Memory B cell (primary cell): ENCODE results near the gene RNF144A.
"Not testable (repeated sequence)": the region's sequence is repeated elsewhere in the genome, so short reads cannot be mapped to it uniquely, and the experiment has no call there.

Experiments
- ATAC-seq: fragments of 150-1000 bp; cut with Tn5 transposase; 2 replicates; pipeline ENCODE4 v1.10.0; 2021; ENCODE audit warnings: low read depth, mild to moderate bottlenecking, moderate library complexity
- DNase-seq, 2 donors: peaks; one replicate each; pipeline ENCODE4 v3.0.0; 2022; ENCODE audit warnings: low spot score in 2 of 2
- H3K27ac Mint-ChIP-seq: one replicate; pipeline ENCODE4 v1.8.0; 2022; ENCODE audit warnings: mild to moderate bottlenecking, moderate library complexity, mixed read lengths
- H3K27me3 Mint-ChIP-seq: one replicate; pipeline ENCODE4 v1.8.0; 2022; ENCODE audit warnings: mixed read lengths
- H3K36me3 Mint-ChIP-seq: one replicate; pipeline ENCODE4 v1.8.0; 2022; ENCODE audit warnings: mild to moderate bottlenecking, mixed read lengths
- H3K4me1 Mint-ChIP-seq: one replicate; pipeline ENCODE4 v1.8.0; 2022; ENCODE audit warnings: mixed read lengths
- H3K4me3 Mint-ChIP-seq: one replicate; pipeline ENCODE4 v1.8.0; 2022; ENCODE audit warnings: mild to moderate bottlenecking, moderate library complexity, mixed read lengths
- H3K9me3 Mint-ChIP-seq: one replicate; pipeline ENCODE4 v1.8.0; 2022; ENCODE audit warnings: mixed read lengths

Gene RNF144A

GRCh38 chr2:6928452-6928851, 11.2 kb downstream of the RNF144A start:
- no peak overlapping the region for H3K4me3 Mint-ChIP-seq
- H3K9me3 Mint-ChIP-seq, result peaks cover 1% of the 10 kb centered on the region
- peaks cover 3% of the 10 kb centered on the region for H3K36me3 Mint-ChIP-seq
- DNase-seq, result no peak
- ATAC-seq, result no peak
- H3K27ac Mint-ChIP-seq, result no peak overlapping the region
- H3K4me1 Mint-ChIP-seq, result peaks cover 3% of the 10 kb centered on the region
- H3K27me3 Mint-ChIP-seq, result no peaks in the 10 kb centered on the region

GRCh38 chr2:6929196-6929819, 12.1 kb downstream of the RNF144A start:
- H3K9me3 Mint-ChIP-seq, result peaks cover 1% of the 10 kb centered on the region
- peaks cover 3% of the 10 kb centered on the region for H3K36me3 Mint-ChIP-seq
- H3K27ac Mint-ChIP-seq, result no peak overlapping the region
- ATAC-seq (no peak), DNase-seq (no peak)
- H3K4me3 Mint-ChIP-seq, result no peak overlapping the region
- H3K4me1 Mint-ChIP-seq, result peaks cover under 1% of the 10 kb centered on the region
- H3K27me3 Mint-ChIP-seq, result no peaks in the 10 kb centered on the region

- Mint-ChIP-seq H3K27me3 (no peaks in the 10 kb centered on the region), H3K36me3 (peaks cover 5% of the 10 kb centered on the region), H3K27ac (no peak overlapping the region), H3K4me1 (peaks cover 6% of the 10 kb centered on the region), H3K4me3 (no peak overlapping the region), H3K9me3 (peaks cover 3% of the 10 kb centered on the region)
- no peak for ATAC-seq
- no peak for DNase-seq
Observed at GRCh38 chr2:6930923-6931647, 13.9 kb downstream of the RNF144A start.

- DNase-seq, result no peak
- Mint-ChIP-seq H3K4me1 (peaks cover 6% of the 10 kb centered on the region), H3K4me3 (no peak overlapping the region), H3K27ac (no peak overlapping the region), H3K27me3 (no peaks in the 10 kb centered on the region), H3K9me3 (peaks cover 3% of the 10 kb centered on the region), H3K36me3 (peaks cover 5% of the 10 kb centered on the region)
- ATAC-seq, result no peak
Observed at GRCh38 chr2:6931753-6932152, 14.5 kb downstream of the RNF144A start.

- peaks cover 3% of the 10 kb centered on the region for H3K9me3 Mint-ChIP-seq
- H3K4me1 Mint-ChIP-seq, result peaks cover 6% of the 10 kb centered on the region
- H3K36me3 Mint-ChIP-seq, result peaks cover 5% of the 10 kb centered on the region
- H3K4me3 Mint-ChIP-seq, result no peak overlapping the region
- DNase-seq (no peak), ATAC-seq (no peak)
- no peak overlapping the region for H3K27ac Mint-ChIP-seq
- no peaks in the 10 kb centered on the region for H3K27me3 Mint-ChIP-seq
Observed at GRCh38 chr2:6932206-6932605, 15.0 kb downstream of the RNF144A start.

- ATAC-seq (no peak), DNase-seq (no peak)
- Mint-ChIP-seq H3K27me3 (no peaks in the 10 kb centered on the region), H3K4me1 (peaks cover 6% of the 10 kb centered on the region), H3K36me3 (peaks cover 5% of the 10 kb centered on the region), H3K4me3 (no peak overlapping the region), H3K9me3 (peaks cover 3% of the 10 kb centered on the region), H3K27ac (no peak overlapping the region)
Observed at GRCh38 chr2:6932828-6933227, 15.6 kb downstream of the RNF144A start.

GRCh38 chr2:6933911-6934310, 16.7 kb downstream of the RNF144A start:
- Mint-ChIP-seq H3K27me3 (no peaks in the 10 kb centered on the region), H3K9me3 (peaks cover 2% of the 10 kb centered on the region), H3K4me3 (peak overlapping the region; percentile 25), H3K36me3 (peaks cover 2% of the 10 kb centered on the region), H3K4me1 (peaks cover 6% of the 10 kb centered on the region), H3K27ac (no peak overlapping the region)
- DNase-seq (no peak), ATAC-seq (no peak)

GRCh38 chr2:6934345-6934744, 17.1 kb downstream of the RNF144A start:
- no peak overlapping the region for H3K27ac Mint-ChIP-seq
- DNase-seq, result no peak
- no peak overlapping the region for H3K4me3 Mint-ChIP-seq
- H3K27me3 Mint-ChIP-seq, result no peaks in the 10 kb centered on the region
- peaks cover 2% of the 10 kb centered on the region for H3K36me3 Mint-ChIP-seq
- peaks cover 6% of the 10 kb centered on the region for H3K4me1 Mint-ChIP-seq
- ATAC-seq, result no peak
- peaks cover 2% of the 10 kb centered on the region for H3K9me3 Mint-ChIP-seq

GRCh38 chr2:6934758-6935651, 17.8 kb downstream of the RNF144A start:
- H3K4me1 Mint-ChIP-seq, result peaks cover 6% of the 10 kb centered on the region
- ATAC-seq (no peak), DNase-seq (peak in 1 of 2 donors; percentile 5)
- H3K27me3 Mint-ChIP-seq, result no peaks in the 10 kb centered on the region
- H3K27ac Mint-ChIP-seq, result no peak overlapping the region
- no peak overlapping the region for H3K4me3 Mint-ChIP-seq
- peaks cover 2% of the 10 kb centered on the region for H3K9me3 Mint-ChIP-seq
- peaks cover 2% of the 10 kb centered on the region for H3K36me3 Mint-ChIP-seq

- H3K9me3 Mint-ChIP-seq, H3K36me3 Mint-ChIP-seq, H3K4me3 Mint-ChIP-seq, ATAC-seq, H3K27me3 Mint-ChIP-seq, DNase-seq, H3K4me1 Mint-ChIP-seq, H3K27ac Mint-ChIP-seq: not testable (repeated sequence)
Observed at GRCh38 chr2:6935652-6936020, 18.4 kb downstream of the RNF144A start.

GRCh38 chr2:6937157-6937556, 19.9 kb downstream of the RNF144A start:
- peaks cover 3% of the 10 kb centered on the region for H3K27me3 Mint-ChIP-seq
- no peak overlapping the region for H3K27ac Mint-ChIP-seq
- H3K4me1 Mint-ChIP-seq, result peaks cover 6% of the 10 kb centered on the region
- H3K4me3 Mint-ChIP-seq, result no peak overlapping the region
- peaks cover 9% of the 10 kb centered on the region for H3K36me3 Mint-ChIP-seq
- H3K9me3 Mint-ChIP-seq, result peaks cover 2% of the 10 kb centered on the region
- DNase-seq (peak in 1 of 2 donors; percentile 4), ATAC-seq (no peak)

GRCh38 chr2:6937582-6937981, 20.4 kb downstream of the RNF144A start:
- Mint-ChIP-seq H3K27me3 (peaks cover 3% of the 10 kb centered on the region), H3K4me1 (peaks cover 6% of the 10 kb centered on the region), H3K4me3 (no peak overlapping the region), H3K9me3 (peaks cover 2% of the 10 kb centered on the region), H3K27ac (no peak overlapping the region), H3K36me3 (peaks cover 11% of the 10 kb centered on the region)
- no peak for DNase-seq
- no peak for ATAC-seq

GRCh38 chr2:6939071-6939470, 21.9 kb downstream of the RNF144A start:
- no peak overlapping the region for H3K27ac Mint-ChIP-seq
- H3K4me3 Mint-ChIP-seq, result no peak overlapping the region
- peaks cover 2% of the 10 kb centered on the region for H3K9me3 Mint-ChIP-seq

GRCh38 chr2:6940820-6941219, 23.6 kb downstream of the RNF144A start:
- Mint-ChIP-seq H3K27ac (no peak overlapping the region), H3K4me1 (peaks cover 8% of the 10 kb centered on the region), H3K27me3 (peaks cover 3% of the 10 kb centered on the region), H3K9me3 (no peaks in the 10 kb centered on the region), H3K36me3 (peaks cover 11% of the 10 kb centered on the region), H3K4me3 (no peak overlapping the region)
- DNase-seq (no peak), ATAC-seq (no peak)

More at GRCh38 chr2:6939071-6939470, 21.9 kb downstream of the RNF144A start:
- peaks cover 13% of the 10 kb centered on the region for H3K36me3 Mint-ChIP-seq
- peaks cover 3% of the 10 kb centered on the region for H3K27me3 Mint-ChIP-seq
- H3K4me1 Mint-ChIP-seq, result peaks cover 8% of the 10 kb centered on the region
- ATAC-seq, result no peak
- no peak for DNase-seq
